Measurements from ENCODE around the gene FOCAD. TPM values are rescaled to one million over a fixed set of nuclear protein-coding genes. Genes with fewer than 3 reads are reported as not detected.
A peak's percentile ranks its signal among the peaks of the same experiment; 100 is the strongest.

The FOCAD gene, protein sequence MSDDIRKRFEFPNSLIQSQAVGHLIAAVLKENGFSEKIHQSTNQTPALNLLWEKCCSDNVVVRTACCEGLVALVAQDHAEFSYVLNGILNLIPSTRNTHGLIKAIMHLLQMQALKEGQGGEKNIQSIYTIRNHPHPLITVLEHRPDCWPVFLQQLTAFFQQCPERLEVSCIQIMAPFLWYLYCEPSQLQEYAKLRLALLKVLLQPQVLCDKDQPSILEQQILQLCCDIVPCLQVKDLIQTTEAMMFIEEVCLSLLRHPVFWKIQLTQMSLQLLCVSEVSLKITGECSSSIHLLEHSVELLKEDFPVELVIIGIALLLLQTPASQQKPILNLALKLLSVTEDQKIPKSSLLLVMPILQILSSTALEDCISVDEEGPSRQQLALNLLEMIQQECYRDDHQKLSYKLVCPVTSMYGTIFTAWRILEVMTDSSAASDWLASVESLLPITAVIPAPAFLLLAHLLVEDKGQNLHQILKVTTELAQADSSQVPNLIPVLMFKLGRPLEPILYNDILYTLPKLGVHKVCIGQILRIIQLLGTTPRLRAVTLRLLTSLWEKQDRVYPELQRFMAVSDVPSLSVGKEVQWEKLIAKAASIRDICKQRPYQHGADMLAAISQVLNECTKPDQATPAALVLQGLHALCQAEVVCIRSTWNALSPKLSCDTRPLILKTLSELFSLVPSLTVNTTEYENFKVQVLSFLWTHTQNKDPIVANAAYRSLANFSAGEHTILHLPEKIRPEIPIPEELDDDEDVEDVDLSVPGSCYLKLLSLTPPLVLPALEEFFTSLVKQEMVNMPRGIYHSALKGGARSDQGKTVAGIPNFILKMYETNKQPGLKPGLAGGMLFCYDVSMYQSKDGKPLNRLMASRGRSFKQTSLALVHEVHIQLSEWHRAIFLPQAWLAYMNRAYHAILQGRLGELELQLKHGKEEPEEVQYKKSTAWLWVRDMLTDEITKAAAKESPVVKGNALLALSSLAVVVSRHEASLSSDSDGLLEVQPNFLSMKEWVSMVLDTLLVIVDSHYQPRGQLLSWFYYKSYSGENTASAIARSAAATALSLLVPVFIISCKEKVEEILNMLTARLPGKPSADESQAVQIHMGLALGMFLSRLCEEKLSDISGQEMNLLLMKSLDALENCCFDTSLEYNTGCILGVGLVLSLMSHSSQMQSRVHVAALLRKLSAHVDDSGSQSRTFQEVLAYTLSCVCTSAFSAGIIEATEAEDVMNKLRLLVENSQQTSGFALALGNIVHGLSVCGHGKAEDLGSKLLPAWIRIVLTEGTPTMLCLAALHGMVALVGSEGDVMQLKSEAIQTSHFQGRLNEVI (N-terminal part only)
- 45.6 and 53.0 TPM in 2 replicates for total RNA-seq

DNA sequence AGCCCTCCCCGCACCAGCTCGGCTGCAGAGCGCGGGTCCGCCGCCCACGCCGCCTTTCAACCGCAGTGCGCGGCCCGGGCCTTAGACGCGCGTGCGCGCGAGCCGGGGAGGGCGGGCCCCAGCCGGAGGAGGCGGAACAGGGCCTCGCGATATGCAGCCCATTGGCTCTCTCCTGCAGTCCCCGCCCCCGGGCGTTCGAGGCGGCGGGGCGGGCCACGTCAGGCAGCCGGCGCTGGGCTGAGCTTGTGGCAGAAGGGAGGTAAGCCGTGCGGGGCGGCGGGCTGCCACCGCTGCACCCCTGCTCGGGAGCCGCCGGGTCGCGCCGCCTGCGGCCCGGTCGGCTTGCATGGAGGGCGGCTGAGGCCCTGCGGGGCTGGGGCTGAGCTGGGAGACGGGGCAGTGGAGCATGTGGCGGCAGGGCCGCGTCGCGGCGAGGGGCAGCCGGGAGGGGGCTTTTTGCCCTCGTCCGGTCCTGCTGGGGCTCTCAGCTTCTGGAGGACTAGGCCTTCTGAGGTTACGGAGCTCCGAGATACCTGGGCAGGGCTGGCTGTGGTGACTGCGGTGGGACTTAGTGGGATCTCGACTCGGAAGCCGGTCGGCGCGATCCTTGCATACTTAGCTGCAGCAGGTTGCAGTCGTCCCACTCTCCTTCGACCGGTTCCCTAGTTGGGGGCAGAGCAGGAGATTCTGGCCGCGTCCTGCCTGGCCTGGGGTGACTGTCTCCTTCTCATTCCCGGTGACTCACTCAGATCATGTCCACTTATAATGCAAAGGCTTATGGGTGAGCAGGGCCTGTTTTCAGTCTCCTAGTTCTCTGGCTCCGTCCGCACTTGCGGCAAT lies at the start of gene FOCAD:
TSS of gene FOCAD (plus strand) at position 225 of the 840 bp plus-strand sequence. CDS start 31,095 bp downstream, outside the sequence.
- peak within 1 kb of the TSS; percentile 97 for H3K4me2 ChIP-seq (ENCODE audit: insufficient read depth, low read length)
- H3K36me3 ChIP-seq (ENCODE audit: insufficient read depth, low read length), result no peaks in the 10 kb centered on the region
- no peaks in the 10 kb centered on the region for H3K9me3 ChIP-seq (ENCODE audit: low read depth, low read length)
- H3K27ac ChIP-seq (ENCODE audit: low read depth, low read length), result peak within 1 kb of the TSS; percentile 92
- DNase-seq (ENCODE audit: insufficient read length, low spot score, missing footprints), result peak; percentile 99
- H4K20me1 ChIP-seq (ENCODE audit: insufficient read depth, low read length), result peaks cover 24% of the 10 kb centered on the region
- H3K4me1 ChIP-seq (ENCODE audit: insufficient read depth, low read length), result peaks cover 23% of the 10 kb centered on the region
- TF ChIP-seq, protein P1, sequence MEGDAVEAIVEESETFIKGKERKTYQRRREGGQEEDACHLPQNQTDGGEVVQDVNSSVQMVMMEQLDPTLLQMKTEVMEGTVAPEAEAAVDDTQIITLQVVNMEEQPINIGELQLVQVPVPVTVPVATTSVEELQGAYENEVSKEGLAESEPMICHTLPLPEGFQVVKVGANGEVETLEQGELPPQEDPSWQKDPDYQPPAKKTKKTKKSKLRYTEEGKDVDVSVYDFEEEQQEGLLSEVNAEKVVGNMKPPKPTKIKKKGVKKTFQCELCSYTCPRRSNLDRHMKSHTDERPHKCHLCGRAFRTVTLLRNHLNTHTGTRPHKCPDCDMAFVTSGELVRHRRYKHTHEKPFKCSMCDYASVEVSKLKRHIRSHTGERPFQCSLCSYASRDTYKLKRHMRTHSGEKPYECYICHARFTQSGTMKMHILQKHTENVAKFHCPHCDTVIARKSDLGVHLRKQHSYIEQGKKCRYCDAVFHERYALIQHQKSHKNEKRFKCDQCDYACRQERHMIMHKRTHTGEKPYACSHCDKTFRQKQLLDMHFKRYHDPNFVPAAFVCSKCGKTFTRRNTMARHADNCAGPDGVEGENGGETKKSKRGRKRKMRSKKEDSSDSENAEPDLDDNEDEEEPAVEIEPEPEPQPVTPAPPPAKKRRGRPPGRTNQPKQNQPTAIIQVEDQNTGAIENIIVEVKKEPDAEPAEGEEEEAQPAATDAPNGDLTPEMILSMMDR (IDR thresholded peaks at IDR 0.05; ENCODE audit: extremely low read depth, low read depth, low read length), result no peak
- peak within 1 kb of the TSS; percentile 94 for H2AFZ ChIP-seq (ENCODE audit: low read length)
- H3K79me2 ChIP-seq (ENCODE audit: insufficient read depth, low read length), result peaks cover 37% of the 10 kb centered on the region
- H3K27me3 ChIP-seq (ENCODE audit: insufficient read depth, low read length), result no peaks in the 10 kb centered on the region
- peak within 1 kb of the TSS; percentile 88 for H3K4me3 ChIP-seq (ENCODE audit: insufficient read depth, low read length)

DNA sequence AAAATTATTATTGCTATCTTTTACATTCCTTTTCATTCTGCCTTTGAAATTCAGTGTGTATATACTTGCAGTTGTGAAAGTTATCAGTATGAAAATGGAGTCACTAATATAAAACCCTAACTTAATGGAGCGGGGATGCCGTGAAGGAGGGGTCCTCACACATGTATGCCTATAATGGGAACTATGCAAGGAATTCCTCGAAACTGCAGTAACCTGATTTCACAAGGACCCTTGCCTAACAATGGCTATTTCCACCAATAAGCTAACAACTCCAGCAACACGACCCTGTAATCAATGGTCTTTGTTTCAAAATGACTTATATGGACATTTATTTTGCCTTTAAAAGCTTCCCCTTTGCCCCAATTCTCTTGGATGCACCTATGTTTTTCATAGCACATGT lies 49.2 kb upstream of the FOCAD start:
- no peak overlapping the region for H3K27ac ChIP-seq (ENCODE audit: low read depth, low read length)
- no peaks in the 10 kb centered on the region for H3K36me3 ChIP-seq (ENCODE audit: insufficient read depth, low read length)
- H4K20me1 ChIP-seq (ENCODE audit: insufficient read depth, low read length), result no peaks in the 10 kb centered on the region
- no peak for DNase-seq (ENCODE audit: insufficient read length, low spot score, missing footprints)
- H2AFZ ChIP-seq (ENCODE audit: low read length), result no peak overlapping the region
- H3K27me3 ChIP-seq (ENCODE audit: insufficient read depth, low read length), result peaks cover 2% of the 10 kb centered on the region
- no peak overlapping the region for H3K4me2 ChIP-seq (ENCODE audit: insufficient read depth, low read length)
- TF ChIP-seq, protein P1 (IDR thresholded peaks at IDR 0.05; ENCODE audit: extremely low read depth, low read depth, low read length), result no peak
- H3K4me3 ChIP-seq (ENCODE audit: insufficient read depth, low read length), result no peak overlapping the region
- H3K4me1 ChIP-seq (ENCODE audit: insufficient read depth, low read length), result no peaks in the 10 kb centered on the region
- no peaks in the 10 kb centered on the region for H3K9me3 ChIP-seq (ENCODE audit: low read depth, low read length)
- H3K79me2 ChIP-seq (ENCODE audit: insufficient read depth, low read length), result no peaks in the 10 kb centered on the region

DNA sequence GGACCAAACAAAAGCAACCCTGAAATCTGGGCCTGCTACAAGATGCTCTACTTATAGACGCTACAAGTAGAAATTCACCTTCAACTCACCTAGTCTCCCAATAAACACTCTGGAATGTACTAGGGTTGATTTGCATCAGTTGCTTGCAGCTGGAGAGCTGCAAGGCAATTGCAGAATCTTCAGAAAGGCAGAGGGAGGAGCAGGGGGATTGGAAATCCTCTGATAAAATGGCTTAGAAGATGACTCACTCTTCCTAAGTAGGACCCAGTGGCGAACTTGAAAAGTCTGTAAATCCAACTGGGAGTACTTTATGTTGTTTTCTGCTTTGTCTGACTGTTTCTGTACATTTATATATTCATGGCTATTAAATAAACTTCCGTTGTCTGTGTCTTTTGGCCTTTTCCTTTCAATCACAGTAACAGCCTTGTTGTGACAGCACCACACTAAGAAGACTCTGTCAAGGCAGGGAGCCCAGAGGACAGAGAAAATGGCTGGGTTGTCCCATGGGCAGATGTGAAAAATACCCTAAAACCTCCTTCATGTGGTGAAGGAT lies 47.1 kb upstream of the FOCAD start:
- peaks cover under 1% of the 10 kb centered on the region for H3K27me3 ChIP-seq (ENCODE audit: insufficient read depth, low read length)
- no peaks in the 10 kb centered on the region for H4K20me1 ChIP-seq (ENCODE audit: insufficient read depth, low read length)
- TF ChIP-seq, protein P1 (IDR thresholded peaks at IDR 0.05; ENCODE audit: extremely low read depth, low read depth, low read length), result no peak
- H3K27ac ChIP-seq (ENCODE audit: low read depth, low read length), result no peak overlapping the region
- H3K9me3 ChIP-seq (ENCODE audit: low read depth, low read length), result no peaks in the 10 kb centered on the region
- H3K79me2 ChIP-seq (ENCODE audit: insufficient read depth, low read length), result no peaks in the 10 kb centered on the region
- H3K36me3 ChIP-seq (ENCODE audit: insufficient read depth, low read length), result no peaks in the 10 kb centered on the region
- DNase-seq (ENCODE audit: insufficient read length, low spot score, missing footprints), result no peak
- peaks cover 4% of the 10 kb centered on the region for H3K4me1 ChIP-seq (ENCODE audit: insufficient read depth, low read length)
- no peak overlapping the region for H3K4me2 ChIP-seq (ENCODE audit: insufficient read depth, low read length)
- H2AFZ ChIP-seq (ENCODE audit: low read length), result no peak overlapping the region
- H3K4me3 ChIP-seq (ENCODE audit: insufficient read depth, low read length), result no peak overlapping the region
